Endothelial cell of umbilical vein (primary cell): ENCODE measurements around the gene UBR4.

Experiments used
- CTCF ChIP-seq, 2 donors: IDR thresholded peaks; 1 replicate in 1 of 2; 2 replicates in 1 of 2; pipeline ENCODE4 v1.5.1; 2011; ENCODE audit warnings: low read length in 2 of 2, mild to moderate bottlenecking in 2 of 2, moderate library complexity in 2 of 2, control low read depth in 1 of 2, inconsistent platforms in 1 of 2, low read depth in 1 of 2; ENCODE audit not compliant: insufficient read depth in 1 of 2; ENCODE audit errors: extremely low read depth in 1 of 2
- EZH2 ChIP-seq: IDR thresholded peaks from 2 replicates; pipeline ENCODE4 v1.6.1; 2012; ENCODE audit warnings: borderline replicate concordance, low read depth, mild to moderate bottlenecking, moderate library complexity, low read length, inconsistent platforms; ENCODE audit not compliant: severe bottlenecking
- GATA2 ChIP-seq: IDR thresholded peaks from 2 replicates; pipeline ENCODE4 v1.7.0; 2011; ENCODE audit warnings: low read depth, mild to moderate bottlenecking, moderate library complexity, mixed read lengths, low read length; ENCODE audit not compliant: insufficient read length, insufficient read depth
- JUN ChIP-seq: IDR thresholded peaks from 2 replicates; pipeline ENCODE4 v1.6.1; 2011; ENCODE audit warnings: borderline replicate concordance, low read depth; ENCODE audit not compliant: insufficient read length, insufficient read depth
- POLR2A ChIP-seq: IDR thresholded peaks from 2 replicates; pipeline ENCODE4 v1.6.1; 2012; ENCODE audit warnings: low read depth, mild to moderate bottlenecking, control low read depth, low read length
- POLR2AphosphoS5 ChIP-seq: IDR thresholded peaks from 2 replicates; pipeline ENCODE4 v1.6.1; 2012; ENCODE audit warnings: low read depth, mild to moderate bottlenecking, control low read depth, low read length, moderate library complexity; ENCODE audit not compliant: insufficient read depth

- TF ChIP-seq POLR2A (no peak), GATA2 (no peak), JUN (no peak), EZH2 (no peak), POLR2AphosphoS5 (no peak), CTCF (IDR thresholded peaks at IDR 0.05; ENCODE audit: extremely low read depth in 1 of 2, insufficient read depth in 1 of 2, low read depth in 1 of 2, low read length in 2 of 2) (no peak)
Observed at GRCh38 chr1:19199329-19199968, 10.6 kb downstream of the UBR4 start.
